Prostate gland (tissue), 2 donors: ENCODE measurements around the gene MAP3K7CL. TPM values are rescaled to one million over a fixed set of nuclear protein-coding genes. Genes with fewer than 3 reads are reported as not detected.

Source experiments
- DNase-seq: peaks from one replicate; pipeline ENCODE4 v3.0.0-alpha.2; 2019; ENCODE audit warnings: low spot score
- H3K27ac ChIP-seq, 2 donors: fragments of 200-600 bp; sonication (generic); 2 replicates each; pipeline ENCODE4 v1.5.1; 2017 to 2019
- H3K27me3 ChIP-seq: fragments of 200-600 bp; sonication (generic); replicated peaks from 2 replicates; pipeline ENCODE4 v1.5.1; 2019; ENCODE audit not compliant: insufficient read depth
- H3K36me3 ChIP-seq, 2 donors: fragments of 200-600 bp; sonication (generic); 1 replicate in 1 of 2; 2 replicates in 1 of 2; pipeline versions ENCODE4 v1.5.1 to v1.8.1; 2017 to 2019
- H3K4me1 ChIP-seq: fragments of 200-600 bp; sonication (generic); replicated peaks from 2 replicates; pipeline ENCODE4 v1.5.1; 2019
- H3K4me3 ChIP-seq, 2 donors: fragments of 200-600 bp; sonication (generic); 2 replicates each; pipeline ENCODE4 v1.5.1; 2017 to 2019
- H3K9me3 ChIP-seq: fragments of 200-600 bp; sonication (generic); 2 replicates; pipeline ENCODE4 v1.5.1; 2017
- POLR2A ChIP-seq: fragments of 450-650 bp; IDR thresholded peaks from one replicate; pipeline ENCODE4 v1.6.1; 2016; ENCODE audit warnings: antibody characterized with exemption, mild to moderate bottlenecking
- POLR2AphosphoS5 ChIP-seq: sonication (generic); formaldehyde crosslinking; IDR thresholded peaks from one replicate; pipeline ENCODE4 v1.6.1; 2017; ENCODE audit warnings: antibody characterized with exemption
- WGBS: methylation state at CpG from one replicate; pipeline ENCODE4 v1.1.5; 2018; 5-methylcytosine and 5-hydroxymethylcytosine counted together
- intact Hi-C: fragments of 100-400 bp; cut with DNase I; formaldehyde crosslinking; loops from one replicate; pipeline ENCODE4 v1.14.2; 2022
- total RNA-seq, 2 donors: library from RNA; depleted of rRNA; stranded (reverse); fragments of >200 nt; gene quantifications; one replicate each; pipeline ENCODE4 v1.1.0, GENCODE V29; 2016
- TF ChIP-seq, protein P1 (sequence below), 4 experiments: fragments of 200-600 bp in 2 of 4; fragments of 450-650 bp in 2 of 4; sonication (generic) in 2 of 4; IDR thresholded peaks; 1 replicate in 3 of 4; 2 replicates in 1 of 4; pipeline ENCODE4 v1.5.1; 2016 to 2019; ENCODE audit warnings: antibody characterized with exemption in 4 of 4, mild to moderate bottlenecking in 2 of 4, moderate library complexity in 2 of 4

Gene MAP3K7CL
- total RNA-seq, 2 donors from 2014 or later: 8.7 to 13.2 TPM

GRCh38 chr21:29207201-29207600 lies 76.8 kb downstream of the MAP3K7CL start:
- no peak for TF ChIP-seq POLR2A
- TF ChIP-seq, protein P1, sequence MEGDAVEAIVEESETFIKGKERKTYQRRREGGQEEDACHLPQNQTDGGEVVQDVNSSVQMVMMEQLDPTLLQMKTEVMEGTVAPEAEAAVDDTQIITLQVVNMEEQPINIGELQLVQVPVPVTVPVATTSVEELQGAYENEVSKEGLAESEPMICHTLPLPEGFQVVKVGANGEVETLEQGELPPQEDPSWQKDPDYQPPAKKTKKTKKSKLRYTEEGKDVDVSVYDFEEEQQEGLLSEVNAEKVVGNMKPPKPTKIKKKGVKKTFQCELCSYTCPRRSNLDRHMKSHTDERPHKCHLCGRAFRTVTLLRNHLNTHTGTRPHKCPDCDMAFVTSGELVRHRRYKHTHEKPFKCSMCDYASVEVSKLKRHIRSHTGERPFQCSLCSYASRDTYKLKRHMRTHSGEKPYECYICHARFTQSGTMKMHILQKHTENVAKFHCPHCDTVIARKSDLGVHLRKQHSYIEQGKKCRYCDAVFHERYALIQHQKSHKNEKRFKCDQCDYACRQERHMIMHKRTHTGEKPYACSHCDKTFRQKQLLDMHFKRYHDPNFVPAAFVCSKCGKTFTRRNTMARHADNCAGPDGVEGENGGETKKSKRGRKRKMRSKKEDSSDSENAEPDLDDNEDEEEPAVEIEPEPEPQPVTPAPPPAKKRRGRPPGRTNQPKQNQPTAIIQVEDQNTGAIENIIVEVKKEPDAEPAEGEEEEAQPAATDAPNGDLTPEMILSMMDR (IDR thresholded peaks at IDR 0.05): no peak
- TF ChIP-seq POLR2AphosphoS5: no peak
- H3K9me3 ChIP-seq: no peaks in the 10 kb centered on the region
- intact Hi-C loops: no loop called here
- WGBS: 90% methylated on average over 3 of the region's 3 CpGs
- no peak overlapping the region for H3K27ac ChIP-seq
- H3K4me1 ChIP-seq: no peaks in the 10 kb centered on the region
- H3K36me3 ChIP-seq: no peaks in the 10 kb centered on the region
- no peaks in the 10 kb centered on the region for H3K27me3 ChIP-seq
- DNase-seq: no peak
- no peak overlapping the region for H3K4me3 ChIP-seq

DNA sequence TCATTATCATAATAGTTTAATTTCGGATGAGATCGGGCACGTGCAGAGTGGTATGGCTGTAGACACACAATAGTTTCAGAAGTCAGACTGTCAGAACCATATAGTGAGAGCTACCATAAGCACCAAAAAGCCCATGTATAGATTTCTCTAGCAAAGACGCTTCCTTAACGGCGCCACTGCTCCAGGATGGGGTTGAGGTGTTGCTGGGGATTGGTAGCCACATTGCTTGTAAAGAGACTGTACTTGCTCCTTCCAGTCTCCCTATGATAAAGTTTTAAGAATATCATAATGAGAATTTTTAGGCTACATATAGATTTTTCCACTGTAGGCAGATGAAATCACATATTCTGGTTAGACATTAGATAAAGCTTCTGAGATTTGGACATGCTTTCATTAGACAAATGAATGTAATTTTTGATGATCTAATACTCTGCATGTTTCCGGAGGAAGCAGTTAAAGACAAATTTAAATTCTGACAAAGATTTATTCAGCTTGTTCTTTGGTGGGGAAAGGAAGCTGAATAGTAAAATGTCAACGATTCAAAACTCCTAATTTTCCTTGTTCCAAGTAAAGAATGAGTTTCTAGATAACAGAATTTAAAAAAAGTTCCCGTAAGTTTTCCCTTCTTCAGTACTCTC lies 77.7 kb downstream of the MAP3K7CL start:
- DNase-seq: no peak
- Histone ChIP-seq H3K36me3 (no peaks in the 10 kb centered on the region), H3K4me3 (no peak overlapping the region), H3K9me3 (no peaks in the 10 kb centered on the region), H3K27ac (no peak overlapping the region), H3K27me3 (no peaks in the 10 kb centered on the region), H3K4me1 (no peaks in the 10 kb centered on the region)
- intact Hi-C loops: no loop called here
- TF ChIP-seq POLR2A (no peak), POLR2AphosphoS5 (no peak)
- TF ChIP-seq, protein P1 (IDR thresholded peaks at IDR 0.05): no peak
- WGBS: 71% methylated on average over 9 of the region's 9 CpGs

GRCh38 chr21:29208682-29209059 lies 78.2 kb downstream of the MAP3K7CL start:
- TF ChIP-seq POLR2AphosphoS5: no peak
- TF ChIP-seq POLR2A: no peak
- TF ChIP-seq, protein P1 (IDR thresholded peaks at IDR 0.05): no peak
- Histone ChIP-seq H3K4me1 (no peaks in the 10 kb centered on the region), H3K4me3 (no peak overlapping the region), H3K9me3 (no peaks in the 10 kb centered on the region), H3K36me3 (no peaks in the 10 kb centered on the region), H3K27me3 (no peaks in the 10 kb centered on the region), H3K27ac (no peak overlapping the region)
- intact Hi-C loops: no loop called here
- DNase-seq: no peak
- WGBS: 23% methylated on average over 1 of the region's 1 CpG

DNA sequence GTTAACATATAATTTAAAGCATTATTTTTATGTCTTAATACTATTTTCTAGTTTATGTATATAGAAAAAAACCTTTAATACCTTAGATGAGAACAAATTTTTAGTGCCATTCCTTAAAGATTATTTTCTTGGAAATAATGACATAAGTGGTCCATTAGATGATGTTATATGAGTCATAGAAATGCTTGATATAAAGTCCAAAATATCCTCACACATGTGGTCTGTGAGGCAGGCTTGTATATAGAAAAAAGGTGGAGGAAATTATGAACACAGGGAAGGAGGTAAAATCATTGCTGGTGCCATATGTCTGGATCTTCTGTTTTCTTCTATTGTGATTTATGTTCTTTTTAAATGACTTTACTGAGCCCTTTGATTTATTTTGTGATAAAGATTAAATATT lies 79.3 kb downstream of the MAP3K7CL start:
- no peaks in the 10 kb centered on the region for H3K36me3 ChIP-seq
- H3K4me1 ChIP-seq: no peaks in the 10 kb centered on the region
- intact Hi-C loops: no loop called here
- no peak overlapping the region for H3K27ac ChIP-seq
- no peaks in the 10 kb centered on the region for H3K9me3 ChIP-seq
- TF ChIP-seq, protein P1 (IDR thresholded peaks at IDR 0.05): no peak
- TF ChIP-seq POLR2A (no peak), POLR2AphosphoS5 (no peak)
- H3K4me3 ChIP-seq: no peak overlapping the region
- no peak for DNase-seq
- no peaks in the 10 kb centered on the region for H3K27me3 ChIP-seq

DNA sequence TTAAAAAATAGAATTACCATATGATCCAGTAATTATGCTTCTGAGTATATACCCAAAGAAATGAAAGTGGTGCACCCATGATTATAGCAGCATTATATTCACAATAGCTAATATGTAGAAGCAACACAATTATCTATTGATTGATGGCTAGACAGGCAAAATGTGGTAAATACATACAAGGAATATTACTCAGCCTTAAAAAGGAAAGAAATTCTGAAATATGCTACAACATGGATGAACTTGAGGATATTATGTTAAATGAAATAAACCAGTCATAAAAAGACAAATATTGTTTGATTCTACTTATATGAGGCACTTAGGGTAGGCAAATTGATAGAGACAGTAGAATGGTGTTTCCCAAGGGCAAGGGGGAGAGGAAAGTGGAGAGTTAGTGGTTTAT lies 80.8 kb downstream of the MAP3K7CL start:
- TF ChIP-seq, protein P1 (IDR thresholded peaks at IDR 0.05): no peak
- TF ChIP-seq POLR2A: no peak
- no peak for TF ChIP-seq POLR2AphosphoS5

More for the DNA sequence above, 80.8 kb downstream of the MAP3K7CL start:
- H3K9me3 ChIP-seq: no peaks in the 10 kb centered on the region
- no peak for DNase-seq
- no peaks in the 10 kb centered on the region for H3K27me3 ChIP-seq
- H3K27ac ChIP-seq: no peak overlapping the region
- H3K4me3 ChIP-seq: no peak overlapping the region
- no peaks in the 10 kb centered on the region for H3K36me3 ChIP-seq
- intact Hi-C loops: no loop called here
- H3K4me1 ChIP-seq: no peaks in the 10 kb centered on the region
